Activated T-cell treated with anti-CD3 and anti-CD28 coated beads, Interleukin-2, amount 50 U/mL, for 72 hours (primary cell): Measurements from ENCODE around the gene SLC4A1AP. TPM values are rescaled to one million over a fixed set of nuclear protein-coding genes. Genes with fewer than 3 reads are reported as not detected.

ENCODE experiments used
- ATAC-seq, 2 donors: fragments of 150-1000 bp; cut with Tn5 transposase; replicated peaks in 1 of 2; 2 replicates each; pipeline ENCODE4 v1.10.0; 2021; ENCODE audit warnings: moderate library complexity in 2 of 2, mild to moderate bottlenecking in 1 of 2
- DNase-seq, 2 donors: peaks; one replicate each; pipeline ENCODE4 v3.0.0; 2021 to 2022; ENCODE audit warnings: mixed read lengths in 1 of 2
- H3K27ac Mint-ChIP-seq: one replicate; pipeline ENCODE4 v1.8.0; 2022; ENCODE audit warnings: mild to moderate bottlenecking, moderate library complexity, mixed read lengths
- H3K27me3 Mint-ChIP-seq: one replicate; pipeline ENCODE4 v1.8.0; 2022; ENCODE audit warnings: low read depth, mixed read lengths
- H3K36me3 Mint-ChIP-seq, 2 donors: one replicate each; pipeline ENCODE4 v1.8.0; 2022; ENCODE audit warnings: mixed read lengths in 2 of 2, mild to moderate bottlenecking in 1 of 2; ENCODE audit not compliant: insufficient read depth in 2 of 2
- H3K4me1 Mint-ChIP-seq: one replicate; pipeline ENCODE4 v1.8.0; 2022; ENCODE audit warnings: low read depth, mixed read lengths
- H3K4me3 Mint-ChIP-seq, 2 donors: one replicate each; pipeline ENCODE4 v1.8.0; 2022; ENCODE audit warnings: mild to moderate bottlenecking in 2 of 2, mixed read lengths in 2 of 2, moderate library complexity in 2 of 2
- H3K9me3 Mint-ChIP-seq, 2 donors: one replicate each; pipeline ENCODE4 v1.8.0; 2022; ENCODE audit warnings: mixed read lengths in 2 of 2
- total RNA-seq, 2 donors: library from RNA; stranded (reverse); gene quantifications; one replicate each; pipeline ENCODE4 v1.2.3, GENCODE V29; 2022

SLC4A1AP gene
- total RNA-seq, 2 donors from 2014 or later, result 32.3 to 33.8 TPM

DNA sequence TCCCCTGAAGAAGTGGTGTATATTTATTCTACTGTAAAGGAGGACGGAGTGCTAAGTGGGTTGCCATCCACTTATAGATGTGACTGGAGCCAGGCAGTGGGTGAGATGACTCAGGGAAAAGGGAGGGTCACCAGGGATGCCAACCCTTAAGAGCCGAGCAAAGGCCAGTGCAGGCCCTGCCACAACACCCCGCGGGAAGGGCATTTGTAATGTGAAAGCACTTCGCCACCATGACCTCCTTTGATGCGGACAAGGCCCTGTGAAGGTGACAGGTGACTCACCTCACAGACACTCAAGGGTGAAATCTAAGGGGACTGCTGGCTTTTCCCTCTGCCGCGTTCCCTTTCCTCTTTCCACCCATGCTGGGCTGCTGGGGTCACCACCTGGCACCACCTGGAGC lies 57.6 kb downstream of the SLC4A1AP start:
- peak; percentile 42 to 61 for DNase-seq
- no peak overlapping the region for H3K27ac Mint-ChIP-seq
- peak overlapping the region in 1 of 2 donors; percentile 4 for H3K4me3 Mint-ChIP-seq
- peak; percentile 20 to 41 for ATAC-seq
- no peaks in the 10 kb centered on the region for H3K36me3 Mint-ChIP-seq
- H3K4me1 Mint-ChIP-seq, result peaks cover 53% of the 10 kb centered on the region
- H3K27me3 Mint-ChIP-seq, result peaks cover 12% of the 10 kb centered on the region
- H3K9me3 Mint-ChIP-seq, result no peaks in the 10 kb centered on the region

DNA sequence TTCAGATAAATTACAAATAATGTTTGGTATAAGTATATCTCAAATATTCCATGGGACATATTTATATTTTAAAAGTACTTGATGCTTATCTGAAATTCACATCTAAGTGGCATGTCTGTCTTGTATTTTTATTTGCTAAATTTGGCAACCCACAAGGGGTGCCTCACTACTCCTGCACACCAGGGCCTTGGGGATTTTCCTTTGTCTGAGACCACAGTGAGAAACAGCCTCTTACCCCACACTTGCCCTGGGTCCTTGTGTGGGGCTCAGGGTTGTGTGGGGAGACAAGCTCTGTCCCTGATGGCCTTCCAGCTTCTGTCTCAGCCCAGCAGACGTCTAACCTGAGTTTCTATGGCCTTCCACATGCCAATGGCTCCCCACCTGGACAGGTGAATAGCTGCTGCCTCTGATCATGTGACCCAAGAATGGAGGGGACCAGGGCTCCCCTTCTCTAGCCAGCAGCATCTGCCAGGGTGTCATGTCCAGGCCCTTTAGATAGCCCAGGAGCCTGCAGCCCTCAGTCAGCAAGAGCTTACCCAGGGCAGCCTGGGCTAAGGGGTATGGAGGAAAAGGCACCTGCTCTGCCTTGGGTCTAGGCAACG lies 58.3 kb downstream of the SLC4A1AP start:
- no peak for DNase-seq
- no peaks in the 10 kb centered on the region for H3K9me3 Mint-ChIP-seq
- no peak overlapping the region for H3K27ac Mint-ChIP-seq
- H3K36me3 Mint-ChIP-seq, result no peaks in the 10 kb centered on the region
- no peak for ATAC-seq
- H3K4me3 Mint-ChIP-seq, result no peak overlapping the region
- peaks cover 46% of the 10 kb centered on the region for H3K4me1 Mint-ChIP-seq
- H3K27me3 Mint-ChIP-seq, result peaks cover 8% of the 10 kb centered on the region

DNA sequence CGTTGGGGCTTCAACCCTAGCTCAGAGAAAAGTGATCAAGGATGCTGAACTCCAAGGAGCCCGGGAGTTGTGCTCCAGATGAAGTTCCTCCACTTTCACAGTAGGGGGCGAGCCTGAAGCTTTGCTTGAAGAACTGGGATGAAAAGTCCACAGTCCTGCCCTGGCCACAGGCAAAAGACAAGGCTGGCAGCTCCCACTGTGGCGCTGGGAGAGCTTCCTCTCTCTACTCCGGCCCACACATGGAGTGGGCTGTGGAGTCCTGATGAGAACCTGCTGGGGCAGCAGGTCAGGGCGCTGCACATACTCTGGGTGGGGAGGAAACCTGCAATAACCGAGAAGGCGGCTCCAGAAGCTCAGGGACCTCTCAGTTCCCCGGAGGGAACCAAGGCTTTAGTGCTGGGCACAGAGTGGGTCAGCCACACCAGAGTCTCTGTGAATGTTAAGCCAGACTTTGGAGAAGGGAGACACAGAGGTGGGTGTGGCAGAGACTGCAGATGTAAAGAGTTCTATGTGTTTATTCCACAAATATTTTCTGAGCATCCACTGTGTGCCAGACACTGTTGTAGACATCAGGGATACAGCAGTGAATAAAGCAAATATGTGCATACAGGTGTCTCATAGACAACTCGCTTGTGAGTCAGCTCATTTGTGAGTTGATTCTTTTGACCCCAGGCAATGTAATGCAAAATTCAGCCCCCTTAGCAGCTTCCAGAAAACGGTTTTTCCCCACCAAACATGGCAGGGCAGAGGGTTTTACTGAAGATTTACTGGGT lies 59.9 kb downstream of the SLC4A1AP start:
- H3K4me3 Mint-ChIP-seq, result no peak overlapping the region
- DNase-seq, result no peak
- peaks cover 8% of the 10 kb centered on the region for H3K27me3 Mint-ChIP-seq
- no peaks in the 10 kb centered on the region for H3K9me3 Mint-ChIP-seq
- H3K27ac Mint-ChIP-seq, result no peak overlapping the region
- no peaks in the 10 kb centered on the region for H3K36me3 Mint-ChIP-seq
- no peak for ATAC-seq
- H3K4me1 Mint-ChIP-seq, result peaks cover 54% of the 10 kb centered on the region

DNA sequence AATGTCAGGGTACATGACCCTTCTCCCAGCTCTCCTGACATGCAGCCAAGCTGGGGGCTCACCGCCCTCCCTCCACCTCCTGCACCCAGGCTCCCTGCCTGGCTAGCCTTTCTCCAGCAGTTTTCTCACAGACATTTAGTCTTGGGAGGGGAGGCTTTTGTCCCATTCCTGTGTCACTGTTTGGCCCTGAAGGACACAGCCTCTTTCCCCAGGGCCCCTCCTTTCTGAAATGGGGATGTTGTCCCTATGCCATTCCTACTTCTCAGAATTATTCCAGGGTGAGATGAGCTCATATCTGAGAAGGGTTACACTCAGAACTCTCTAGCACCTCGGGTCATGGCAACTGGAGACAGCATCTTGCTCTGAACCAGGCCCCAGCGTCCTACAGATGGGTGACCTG lies 60.5 kb downstream of the SLC4A1AP start:
- Mint-ChIP-seq H3K4me1 (peaks cover 58% of the 10 kb centered on the region), H3K36me3 (no peaks in the 10 kb centered on the region), H3K4me3 (no peak overlapping the region), H3K27me3 (peaks cover 8% of the 10 kb centered on the region), H3K9me3 (no peaks in the 10 kb centered on the region), H3K27ac (no peak overlapping the region)
- DNase-seq (no peak), ATAC-seq (no peak)

DNA sequence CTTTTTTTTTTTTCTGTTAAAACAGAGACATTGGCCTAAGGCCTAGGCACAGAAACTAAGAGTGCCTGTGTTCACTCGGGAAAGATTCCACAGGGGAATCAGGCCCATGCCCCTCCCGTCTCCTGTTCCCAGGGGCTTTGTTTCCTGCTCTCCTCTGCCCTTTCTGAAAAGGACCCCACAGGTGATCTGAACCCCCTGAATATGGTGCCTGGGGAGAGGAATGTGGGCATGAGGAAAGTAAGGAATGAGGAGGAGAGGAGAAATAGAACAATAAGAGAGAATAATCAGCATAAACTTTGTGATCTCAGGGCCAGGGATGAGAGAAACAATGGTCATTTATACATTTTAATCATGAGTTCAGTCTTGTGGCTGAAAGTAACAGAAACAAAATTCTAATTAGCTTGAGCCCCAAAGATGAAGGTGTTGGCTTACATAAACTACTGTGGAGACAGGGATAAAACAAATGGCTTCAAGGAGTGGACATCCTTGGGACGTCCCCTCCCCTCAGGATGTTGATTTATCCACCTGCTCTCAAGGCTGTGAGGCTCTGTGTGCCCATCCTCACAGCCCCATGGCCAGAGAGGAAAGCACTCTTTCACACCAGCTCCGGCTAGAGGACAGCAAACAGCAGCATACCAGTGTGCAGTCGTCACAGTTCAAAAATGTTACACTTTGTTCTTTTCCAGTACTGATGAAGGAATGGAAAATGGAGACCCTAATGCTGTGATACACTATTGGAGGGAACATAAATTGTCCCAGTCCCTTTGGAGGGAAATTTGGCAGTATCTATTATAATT lies 61.4 kb downstream of the SLC4A1AP start:
- Mint-ChIP-seq H3K4me1 (peaks cover 50% of the 10 kb centered on the region), H3K9me3 (no peaks in the 10 kb centered on the region), H3K27me3 (peaks cover 8% of the 10 kb centered on the region), H3K36me3 (no peaks in the 10 kb centered on the region), H3K27ac (no peak overlapping the region), H3K4me3 (no peak overlapping the region)
- DNase-seq (no peak), ATAC-seq (no peak)

DNA sequence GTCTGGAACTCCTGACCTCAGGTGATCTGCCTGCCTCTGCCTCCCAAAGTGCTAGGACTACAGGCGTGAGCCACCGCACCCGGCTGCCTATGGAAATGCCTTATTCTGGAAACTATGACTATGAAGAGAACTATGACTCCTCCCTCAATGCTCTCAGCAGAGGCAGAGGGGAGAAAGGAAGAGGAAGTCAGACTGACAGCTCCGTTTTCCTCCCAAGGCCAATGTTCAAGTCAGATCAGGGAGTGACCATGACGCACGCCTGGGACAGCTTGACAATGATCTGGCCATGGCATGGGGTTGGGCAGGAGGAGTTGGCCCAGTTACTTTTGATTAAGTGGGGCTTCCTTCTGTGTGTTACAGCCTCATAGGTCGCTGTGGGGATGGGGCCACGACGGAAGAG lies 63.6 kb downstream of the SLC4A1AP start:
- H3K4me3 Mint-ChIP-seq, result peak overlapping the region in 1 of 2 donors; percentile 47
- H3K27ac Mint-ChIP-seq, result no peak overlapping the region
- H3K4me1 Mint-ChIP-seq, result peaks cover 28% of the 10 kb centered on the region
- no peak for ATAC-seq
- no peaks in the 10 kb centered on the region for H3K9me3 Mint-ChIP-seq
- no peak for DNase-seq
- peaks cover 8% of the 10 kb centered on the region for H3K27me3 Mint-ChIP-seq
- no peaks in the 10 kb centered on the region for H3K36me3 Mint-ChIP-seq

DNA sequence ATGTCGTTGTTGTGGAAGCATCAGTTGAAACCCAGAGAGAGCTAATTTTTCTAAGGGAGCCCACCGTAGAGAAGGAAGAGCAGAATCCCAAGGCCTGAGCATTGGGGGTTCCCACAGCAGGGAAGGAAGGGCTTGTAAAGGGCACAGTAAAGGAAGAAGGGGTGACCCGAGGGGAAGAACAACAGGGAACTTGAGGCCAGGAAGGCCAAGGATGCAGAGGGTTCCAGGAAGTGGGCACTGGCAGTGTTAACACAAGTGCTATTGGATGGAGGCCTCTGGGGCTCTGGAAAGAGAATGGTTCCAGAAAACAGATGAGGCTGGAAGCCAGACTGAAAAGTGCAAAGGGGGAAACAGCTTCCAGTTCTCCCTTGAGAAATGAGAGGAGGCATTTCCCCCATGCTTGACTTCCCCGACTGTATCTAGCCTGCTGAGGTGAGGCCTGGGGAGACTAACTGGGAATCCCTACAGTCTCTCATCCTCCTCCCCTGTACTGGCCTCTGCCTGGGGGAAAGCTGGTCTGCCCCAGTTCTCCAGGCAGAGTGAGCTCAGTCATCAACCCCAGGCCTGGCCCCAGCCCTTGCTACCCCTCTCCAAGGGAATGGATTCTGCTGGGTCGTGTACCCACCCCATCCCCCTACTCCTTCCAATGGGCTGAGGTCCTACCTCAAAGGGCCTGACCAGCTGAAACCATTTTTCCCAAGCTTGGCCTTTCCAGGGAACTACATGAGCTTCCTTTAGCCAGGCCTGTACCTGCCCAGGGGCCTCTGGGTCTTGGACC lies 64.6 kb downstream of the SLC4A1AP start:
- ATAC-seq, result no peak
- Mint-ChIP-seq H3K4me3 (no peak overlapping the region), H3K4me1 (peaks cover 23% of the 10 kb centered on the region), H3K27me3 (peaks cover 8% of the 10 kb centered on the region), H3K36me3 (no peaks in the 10 kb centered on the region), H3K27ac (no peak overlapping the region), H3K9me3 (no peaks in the 10 kb centered on the region)
- DNase-seq, result no peak

DNA sequence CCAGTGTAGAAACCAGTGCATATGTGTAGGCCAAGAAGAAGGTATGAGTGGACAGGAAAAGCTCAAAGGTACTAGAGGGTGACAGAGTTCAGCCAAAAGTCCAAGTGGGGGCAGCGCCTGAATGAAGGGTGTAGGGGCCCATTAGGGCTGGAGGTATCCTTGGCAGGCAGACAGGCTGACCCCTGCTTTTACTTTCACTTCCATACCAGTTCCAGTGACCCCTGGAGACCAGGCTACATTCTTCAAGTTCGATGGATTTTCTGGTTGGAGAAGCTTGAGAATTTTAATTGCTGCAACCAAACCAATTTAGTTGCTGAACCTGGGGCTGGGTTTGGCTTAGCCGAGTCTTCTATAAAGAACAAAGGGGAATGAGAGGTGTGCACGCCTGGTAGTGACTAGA lies 65.5 kb downstream of the SLC4A1AP start:
- no peak for ATAC-seq
- peaks cover 8% of the 10 kb centered on the region for H3K27me3 Mint-ChIP-seq
- H3K4me3 Mint-ChIP-seq, result no peak overlapping the region
- no peak overlapping the region for H3K27ac Mint-ChIP-seq
- peaks cover 21% of the 10 kb centered on the region for H3K4me1 Mint-ChIP-seq
- peaks cover 0 to under 1% of the 10 kb centered on the region in 2 donors for H3K9me3 Mint-ChIP-seq
- DNase-seq, result no peak
- peaks cover 0 to under 1% of the 10 kb centered on the region in 2 donors for H3K36me3 Mint-ChIP-seq

GRCh38 chr2:27729614-27730013 lies 65.9 kb downstream of the SLC4A1AP start:
- DNase-seq, result no peak
- Mint-ChIP-seq H3K36me3 (peaks cover 0 to 2% of the 10 kb centered on the region in 2 donors), H3K27ac (no peak overlapping the region), H3K4me1 (peaks cover 25% of the 10 kb centered on the region), H3K9me3 (peaks cover 0 to 2% of the 10 kb centered on the region in 2 donors), H3K4me3 (no peak overlapping the region), H3K27me3 (peaks cover 8% of the 10 kb centered on the region)
- no peak for ATAC-seq

DNA sequence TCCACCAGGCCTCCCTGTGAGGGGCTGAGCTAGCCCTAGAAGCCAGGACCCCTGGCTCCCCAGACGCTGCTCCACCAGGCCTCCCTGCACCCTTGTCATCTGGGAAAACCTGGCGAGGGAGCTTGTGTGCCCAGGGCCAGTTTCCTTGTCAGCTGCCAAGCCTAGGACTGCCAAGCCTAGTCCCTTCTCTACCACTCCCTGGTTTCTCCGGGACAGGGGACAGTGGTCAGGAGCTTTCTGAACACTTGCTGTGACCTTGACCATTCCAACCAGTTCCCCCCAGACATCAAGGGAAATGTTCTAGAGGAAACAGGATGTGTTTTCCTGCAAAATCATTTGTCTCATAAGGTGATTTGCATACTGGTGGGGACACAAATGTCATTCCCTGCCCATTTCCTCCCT lies 66.6 kb downstream of the SLC4A1AP start:
- DNase-seq, result no peak
- no peak for ATAC-seq
- no peak overlapping the region for H3K27ac Mint-ChIP-seq
- peaks cover 0 to 2% of the 10 kb centered on the region in 2 donors for H3K9me3 Mint-ChIP-seq
- H3K4me3 Mint-ChIP-seq, result no peak overlapping the region
- peaks cover 29% of the 10 kb centered on the region for H3K4me1 Mint-ChIP-seq
- peaks cover 0 to 2% of the 10 kb centered on the region in 2 donors for H3K36me3 Mint-ChIP-seq
- H3K27me3 Mint-ChIP-seq, result peaks cover 1% of the 10 kb centered on the region

GRCh38 chr2:27730980-27731691 lies 67.4 kb downstream of the SLC4A1AP start:
- peaks cover 31% of the 10 kb centered on the region for H3K4me1 Mint-ChIP-seq
- ATAC-seq, result no peak
- H3K9me3 Mint-ChIP-seq, result peaks cover 0 to 2% of the 10 kb centered on the region in 2 donors
- H3K27ac Mint-ChIP-seq, result no peak overlapping the region
- DNase-seq, result no peak
- H3K4me3 Mint-ChIP-seq, result no peak overlapping the region
- H3K36me3 Mint-ChIP-seq, result peaks cover 0 to 2% of the 10 kb centered on the region in 2 donors
- H3K27me3 Mint-ChIP-seq, result no peaks in the 10 kb centered on the region

DNA sequence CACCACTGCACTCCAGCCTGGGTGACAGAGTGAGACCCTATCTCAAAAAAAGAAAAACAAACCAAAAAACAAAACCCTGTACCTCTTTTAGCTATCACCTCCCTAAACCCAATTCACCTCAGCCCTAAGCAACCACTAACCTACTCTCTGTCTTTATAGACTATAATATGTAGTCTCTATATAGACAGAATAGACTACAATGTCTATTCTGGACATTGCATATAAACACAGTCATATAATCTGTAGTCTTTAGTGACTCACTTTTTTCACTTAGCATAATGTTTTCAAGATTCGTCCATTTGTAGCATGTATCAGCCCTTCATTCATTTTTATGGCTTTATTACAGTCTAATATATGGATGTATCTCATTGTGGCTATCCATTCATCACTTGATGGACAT lies 70.6 kb downstream of the SLC4A1AP start:
- Mint-ChIP-seq H3K4me3 (peak overlapping the region in 1 of 2 donors; percentile 9), H3K9me3 (peaks cover 0 to 2% of the 10 kb centered on the region in 2 donors), H3K4me1 (peaks cover 29% of the 10 kb centered on the region), H3K27ac (peak overlapping the region; percentile 22), H3K27me3 (no peaks in the 10 kb centered on the region), H3K36me3 (peaks cover 0 to 2% of the 10 kb centered on the region in 2 donors)
- ATAC-seq (peak; percentile 53), DNase-seq (no peak)
